Ishikawa (cell line): ENCODE results near the gene OXGR1.

ENCODE experiments used
- CEBPB ChIP-seq: IDR thresholded peaks from 2 replicates; pipeline ENCODE4 v1.6.1; 2012
- CREB1 ChIP-seq: IDR thresholded peaks from 2 replicates; pipeline ENCODE4 v1.6.1; 2012; ENCODE audit warnings: low read depth
- EGR1 ChIP-seq: IDR thresholded peaks from 2 replicates; pipeline ENCODE4 v1.6.1; 2012
- EP300 ChIP-seq: IDR thresholded peaks from 2 replicates; pipeline ENCODE4 v1.6.1; 2012; ENCODE audit warnings: borderline replicate concordance
- FOXM1 ChIP-seq: IDR thresholded peaks from 2 replicates; pipeline ENCODE4 v1.6.1; 2012; ENCODE audit warnings: low read depth, borderline replicate concordance
- NFIC ChIP-seq: IDR thresholded peaks from 2 replicates; pipeline ENCODE4 v1.6.1; 2012
- RAD21 ChIP-seq: IDR thresholded peaks from 2 replicates; pipeline ENCODE4 v1.6.1; 2012; ENCODE audit warnings: low read depth
- REST ChIP-seq: IDR thresholded peaks from 2 replicates; pipeline ENCODE4 v1.6.1; 2012; ENCODE audit warnings: low read depth, mild to moderate bottlenecking
- TAF1 ChIP-seq: IDR thresholded peaks from 2 replicates; pipeline ENCODE4 v1.6.1; 2012; ENCODE audit warnings: low read depth, mild to moderate bottlenecking
- TCF12 ChIP-seq: IDR thresholded peaks from 2 replicates; pipeline ENCODE4 v1.6.1; 2012; ENCODE audit warnings: low read depth
- TEAD4 ChIP-seq: IDR thresholded peaks from 2 replicates; pipeline ENCODE4 v1.6.1; 2012
- YY1 ChIP-seq: IDR thresholded peaks from 2 replicates; pipeline ENCODE4 v1.6.1; 2012; ENCODE audit warnings: low read depth
- TF ChIP-seq, protein P1 (sequence below): IDR thresholded peaks from 2 replicates; pipeline ENCODE4 v1.6.1; 2012

GRCh38 chr13:97030705-97031452 is 36.6 kb upstream of the OXGR1 start:
- TF ChIP-seq EGR1: no peak
- TF ChIP-seq EP300: no peak
- TF ChIP-seq TCF12: no peak
- no peak for TF ChIP-seq REST
- peak; percentile 47; the same call in 1 of the 2 replicates for TF ChIP-seq RAD21
- TF ChIP-seq CEBPB: no peak
- TF ChIP-seq CREB1: no peak
- no peak for TF ChIP-seq FOXM1
- TF ChIP-seq TAF1: no peak
- TF ChIP-seq NFIC: no peak
- no peak for TF ChIP-seq YY1
- TF ChIP-seq, protein P1, sequence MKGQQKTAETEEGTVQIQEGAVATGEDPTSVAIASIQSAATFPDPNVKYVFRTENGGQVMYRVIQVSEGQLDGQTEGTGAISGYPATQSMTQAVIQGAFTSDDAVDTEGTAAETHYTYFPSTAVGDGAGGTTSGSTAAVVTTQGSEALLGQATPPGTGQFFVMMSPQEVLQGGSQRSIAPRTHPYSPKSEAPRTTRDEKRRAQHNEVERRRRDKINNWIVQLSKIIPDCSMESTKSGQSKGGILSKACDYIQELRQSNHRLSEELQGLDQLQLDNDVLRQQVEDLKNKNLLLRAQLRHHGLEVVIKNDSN: no peak
- no peak for TF ChIP-seq TEAD4
